GM18951 (cell line): Measurements from ENCODE around the gene UGT2B7.

Experiments
- POLR2A ChIP-seq: IDR thresholded peaks from 4 replicates; pipeline ENCODE4 v1.6.1; 2011; ENCODE audit warnings: mild to moderate bottlenecking; ENCODE audit not compliant: insufficient read length, insufficient read depth; ENCODE audit errors: extremely low read depth
- in situ Hi-C: fragments of 300-500 bp; cut with MboI; formaldehyde crosslinking; loops from one replicate; pipeline ENCODE4 v1.12.0; 2022; ENCODE audit warnings: low sequenced_read_pairs, mixed read lengths, inconsistent platforms; ENCODE audit not compliant: unreplicated experiment

UGT2B7 gene

DNA sequence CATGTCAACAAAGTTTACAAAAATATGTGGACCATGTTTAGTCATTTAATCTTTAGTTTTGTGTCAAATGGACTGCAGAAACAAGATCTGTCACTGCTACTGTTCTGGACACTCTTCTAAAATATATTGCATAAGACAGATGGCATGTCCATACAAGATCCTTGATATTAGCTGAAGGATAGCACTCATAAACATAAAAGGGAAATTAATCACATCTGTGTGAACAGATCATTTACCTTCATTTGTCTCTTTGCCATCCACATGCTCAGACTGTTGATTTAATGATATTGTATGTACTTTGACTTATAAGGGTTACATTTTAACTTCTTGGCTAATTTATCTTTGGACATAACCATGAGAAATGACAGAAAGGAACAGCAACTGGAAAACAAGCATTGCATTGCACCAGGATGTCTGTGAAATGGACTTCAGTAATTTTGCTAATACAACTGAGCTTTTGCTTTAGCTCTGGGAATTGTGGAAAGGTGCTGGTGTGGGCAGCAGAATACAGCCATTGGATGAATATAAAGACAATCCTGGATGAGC is at the start of gene UGT2B7:
Gene UGT2B7, plus strand, starts transcription at position 364 of the 546 bp plus-strand sequence. Its CDS starts 47 bp downstream, at position 411.
- no peak for TF ChIP-seq POLR2A
- in situ Hi-C loops, result no loop called here

GRCh38 chr4:69049860-69050259 is 46.4 kb upstream of the UGT2B7 start:
- TF ChIP-seq POLR2A, result no peak
- in situ Hi-C loops, result loop anchor here (5.0 kb wide), 1 partner anchor 98 kb away; the partner anchor contains the start of gene UGT2A3

GRCh38 chr4:69050853-69051575 is 45.3 kb upstream of the UGT2B7 start:
- in situ Hi-C loops, result loop anchor here (5.0 kb wide), 1 partner anchor 99 kb away; the partner anchor contains the start of gene UGT2A3

GRCh38 chr4:69051576-69051943 is 44.7 kb upstream of the UGT2B7 start:
- TF ChIP-seq POLR2A, result no peak
- in situ Hi-C loops, result loop anchor here (5.0 kb wide), 1 partner anchor 99 kb away; the partner anchor contains the start of gene UGT2A3

DNA sequence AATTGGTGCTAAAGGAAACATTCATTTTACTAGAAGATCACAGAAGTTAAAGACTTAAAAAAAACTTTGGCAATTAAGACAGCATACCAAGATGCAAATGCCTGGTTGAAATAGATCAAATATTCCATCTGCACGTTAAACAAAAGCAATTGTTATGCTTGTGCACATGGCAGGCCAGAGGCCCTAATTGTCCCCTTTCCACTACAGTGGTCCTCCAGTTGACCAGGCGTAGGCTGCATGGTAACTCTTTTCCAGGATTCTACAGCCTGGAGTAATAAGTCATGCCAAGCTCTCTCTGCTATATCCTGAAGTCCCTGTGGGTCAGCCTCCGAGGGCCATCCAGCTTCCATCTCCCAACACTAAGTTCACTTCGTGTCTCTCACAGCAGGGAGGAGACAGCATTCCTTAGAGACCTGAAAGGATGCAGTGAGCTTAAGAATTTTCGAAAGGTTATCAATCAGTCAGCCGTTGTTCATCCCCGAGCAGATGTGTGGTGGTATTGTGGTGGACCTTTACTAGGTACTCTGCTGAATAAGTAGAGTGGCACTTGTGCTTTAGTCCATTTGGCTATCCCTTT is 42.9 kb upstream of the UGT2B7 start:
- in situ Hi-C loops, result loop anchor here (5.0 kb wide), 1 partner anchor 101 kb away; the partner anchor contains the start of gene UGT2A3

DNA sequence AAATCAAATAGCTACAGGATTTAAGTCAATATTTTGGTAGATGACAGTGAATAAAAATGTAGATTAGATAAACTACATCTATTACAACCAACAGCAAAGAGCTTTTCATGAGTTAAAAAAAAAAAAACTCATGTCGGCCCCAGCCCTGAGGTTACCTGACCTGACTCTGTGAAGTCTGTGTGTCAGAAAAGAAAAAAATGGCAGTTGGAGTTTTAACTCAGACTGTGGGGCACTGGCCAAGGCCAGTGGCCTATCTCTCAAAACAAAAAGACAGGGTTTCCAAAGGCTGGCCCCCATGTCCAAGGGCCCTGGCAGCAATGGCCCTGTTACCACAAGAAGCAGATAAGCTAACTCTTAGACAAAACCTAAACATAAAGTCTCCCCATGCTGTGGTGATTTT is 42.2 kb upstream of the UGT2B7 start:
- in situ Hi-C loops, result loop anchor here (5.0 kb wide), 1 partner anchor 102 kb away; the partner anchor contains the start of gene UGT2A3

- in situ Hi-C loops, result loop anchor here (5.0 kb wide), 1 partner anchor 102 kb away; the partner anchor contains the start of gene UGT2A3
- TF ChIP-seq POLR2A, result no peak
Measured at GRCh38 chr4:69054578-69055200, 41.6 kb upstream of the UGT2B7 start.

GRCh38 chr4:69056150-69056549 is 40.1 kb upstream of the UGT2B7 start:
- in situ Hi-C loops, result no loop called here
- no peak for TF ChIP-seq POLR2A

DNA sequence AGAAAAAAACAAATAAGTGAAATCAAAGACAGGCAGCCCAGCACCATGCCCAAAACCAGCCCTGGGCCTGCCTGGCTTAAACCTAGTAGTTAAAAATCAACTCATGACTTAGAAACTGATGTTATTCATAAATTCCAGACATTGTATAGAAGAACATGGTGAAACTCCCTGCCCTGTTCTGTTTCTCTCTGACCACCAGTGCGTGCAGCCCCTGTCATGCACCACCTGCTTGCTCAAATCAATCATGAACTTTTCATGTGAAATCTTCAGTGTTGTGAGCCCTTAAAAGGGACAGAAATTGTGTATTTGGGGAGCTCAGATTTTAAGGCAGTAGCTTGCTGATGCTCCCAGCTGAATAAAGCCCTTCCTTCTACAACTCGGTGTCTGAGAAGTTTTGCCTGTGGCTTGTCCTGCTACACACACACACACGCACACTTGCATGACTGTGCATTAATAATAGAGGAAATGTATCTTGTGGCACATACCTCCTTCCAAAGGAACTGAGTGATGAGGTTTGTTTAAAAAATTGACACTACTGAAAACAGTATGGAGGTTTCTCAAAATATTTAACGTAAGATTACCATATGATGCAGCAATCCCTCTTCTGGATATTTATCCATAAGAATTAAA is 39.2 kb upstream of the UGT2B7 start:
- in situ Hi-C loops, result no loop called here
- TF ChIP-seq POLR2A, result no peak

GRCh38 chr4:69057620-69058409 is 38.5 kb upstream of the UGT2B7 start:
- TF ChIP-seq POLR2A, result no peak
- in situ Hi-C loops, result no loop called here

DNA sequence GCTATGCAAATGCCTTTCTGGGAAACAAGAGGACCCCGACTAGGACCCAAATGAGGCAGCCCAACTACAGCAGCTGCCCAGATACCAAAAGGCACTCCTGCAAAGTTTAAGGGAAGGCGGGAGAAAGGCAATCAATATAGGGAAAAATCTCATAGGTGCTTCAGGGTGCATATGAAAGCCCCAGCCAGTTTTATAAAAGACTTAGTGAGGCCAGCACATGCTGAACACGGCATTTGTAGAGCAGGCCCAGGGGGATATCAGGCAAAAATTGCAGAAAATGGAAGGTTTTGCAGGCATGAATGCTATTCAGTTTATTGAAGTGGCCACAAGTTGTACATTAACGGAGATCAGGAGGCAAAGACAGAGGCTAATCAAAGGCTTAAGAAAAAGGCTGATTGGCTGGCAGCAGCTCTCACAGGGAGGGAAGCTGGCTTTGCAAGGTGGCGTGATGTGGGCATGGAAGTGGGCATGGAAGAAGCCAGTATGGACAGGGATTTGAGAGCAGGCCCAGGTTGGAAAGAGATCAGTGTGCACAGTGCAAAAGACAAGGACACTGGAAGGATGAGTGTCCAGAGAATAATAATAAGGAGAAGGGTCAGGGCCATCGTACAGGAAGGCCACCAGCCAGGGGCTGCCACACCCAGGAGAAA is 37.7 kb upstream of the UGT2B7 start:
- in situ Hi-C loops, result no loop called here
- TF ChIP-seq POLR2A, result no peak

DNA sequence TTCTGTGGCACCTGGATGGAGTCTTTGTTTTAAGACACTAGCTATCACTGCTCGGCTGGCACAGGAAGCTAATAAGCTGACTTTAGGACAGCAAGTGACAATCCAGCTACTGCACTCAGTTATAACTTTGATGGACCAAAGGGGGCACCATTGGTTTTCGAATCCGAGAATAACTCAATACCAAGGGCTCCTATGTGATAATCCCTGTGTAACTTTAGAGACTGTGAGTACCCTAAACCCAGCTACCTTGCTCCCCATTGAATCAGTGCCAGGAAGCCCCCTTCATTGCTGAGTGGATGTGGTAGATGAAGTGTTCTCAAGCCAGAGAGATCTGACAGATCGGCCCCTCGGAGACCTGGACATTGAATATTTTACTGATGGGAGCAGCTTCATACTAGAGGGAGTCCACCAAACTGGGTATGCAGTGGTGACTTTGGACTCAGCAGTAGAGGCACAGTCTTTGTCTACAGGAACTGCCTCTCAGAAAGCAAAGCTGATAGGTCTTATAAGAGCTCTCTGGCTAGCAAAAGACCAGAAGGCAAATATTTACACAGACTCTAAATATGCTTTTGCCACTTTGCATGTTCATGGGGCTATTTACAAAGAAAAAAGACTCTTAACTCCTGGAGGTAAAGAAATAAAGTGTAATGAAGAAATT is 35.5 kb upstream of the UGT2B7 start:
- no peak for TF ChIP-seq POLR2A
- in situ Hi-C loops, result no loop called here
